Measurements from ENCODE around the gene CASK.
"Not testable (repeated sequence)": the region's sequence is repeated elsewhere in the genome, so short reads cannot be mapped to it uniquely, and the experiment has no call there.

Gene CASK

DNA sequence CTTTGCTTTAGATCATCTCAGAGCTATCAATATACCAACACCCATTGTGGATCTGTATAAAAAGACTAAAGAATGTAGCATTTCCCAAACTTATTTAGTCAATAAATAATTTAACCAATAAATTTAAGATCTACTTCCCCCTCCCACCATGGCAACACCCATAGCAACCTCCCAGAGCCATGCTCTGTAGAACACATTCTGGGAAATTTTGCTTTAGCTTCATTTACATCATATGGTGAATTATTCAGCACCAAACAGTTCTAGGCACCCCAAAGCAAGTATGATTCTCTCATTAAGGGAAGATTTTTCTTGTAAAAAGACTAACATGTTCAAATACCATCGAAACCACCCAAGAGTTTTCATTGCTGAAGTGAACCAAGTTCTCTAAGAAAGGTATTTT, 315.1 kb downstream of the CASK start:
- no peak overlapping the region for H3K4me3 ChIP-seq (ENCODE audit: low read depth, low read length)
- no peak for DNase-seq (ENCODE audit: low read depth)
- no peak for TF ChIP-seq CTCF (IDR thresholded peaks at IDR 0.05; ENCODE audit: control insufficient read depth, extremely low read depth, insufficient read depth)

DNA sequence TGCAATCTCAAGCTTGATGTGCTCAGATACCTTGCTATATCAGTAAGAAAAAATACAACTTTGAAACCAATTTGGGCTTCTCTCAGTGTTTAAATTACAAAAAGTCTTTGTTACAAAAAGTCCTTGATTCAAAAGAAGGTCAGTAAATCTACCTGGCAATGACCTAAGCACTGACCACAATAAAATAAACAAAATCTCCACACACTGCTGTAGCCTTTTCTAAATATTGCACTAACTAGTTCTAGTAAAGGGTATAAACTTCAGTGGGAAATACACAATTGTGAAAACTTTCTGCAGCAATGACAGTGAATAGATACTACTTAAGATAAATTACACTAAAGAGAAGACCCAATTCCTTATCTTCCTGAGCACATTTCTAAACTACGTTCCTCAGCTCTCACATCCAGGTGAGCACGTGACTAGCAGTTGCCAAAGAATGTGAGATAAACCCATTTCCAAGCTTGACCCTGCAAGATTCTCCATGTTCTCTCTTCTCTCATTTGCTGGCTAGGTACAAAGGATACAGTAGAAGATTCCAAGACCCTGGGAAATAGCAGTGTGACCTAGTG, 316.0 kb downstream of the CASK start:
- no peak for TF ChIP-seq CTCF (IDR thresholded peaks at IDR 0.05; ENCODE audit: control insufficient read depth, extremely low read depth, insufficient read depth)
- no peak for DNase-seq (ENCODE audit: low read depth)

DNA sequence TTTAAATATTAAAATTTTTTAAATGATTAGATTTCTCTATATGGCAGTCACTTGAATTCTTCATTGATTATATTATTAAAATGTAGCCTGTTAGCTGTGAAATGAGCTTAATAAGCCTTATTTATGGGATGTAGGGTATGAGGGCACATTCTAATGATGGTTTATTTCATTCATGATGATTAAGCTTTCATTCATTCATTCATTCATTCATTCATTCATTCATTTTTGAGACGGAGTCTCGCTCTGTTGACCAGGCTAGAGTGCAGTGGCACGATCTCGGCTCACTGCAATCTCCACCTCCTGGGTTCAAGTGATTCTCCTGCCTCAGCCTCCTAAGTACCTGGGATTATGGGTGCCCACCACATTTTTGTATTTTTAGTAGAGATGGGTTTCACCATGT, 317.3 kb downstream of the CASK start:
- not testable (repeated sequence) for H3K4me3 ChIP-seq (ENCODE audit: low read depth, low read length); DNase-seq (ENCODE audit: low read depth)

More for the DNA sequence above, 316.0 kb downstream of the CASK start:
- H3K4me3 ChIP-seq (ENCODE audit: low read depth, low read length): no peak overlapping the region

DNA sequence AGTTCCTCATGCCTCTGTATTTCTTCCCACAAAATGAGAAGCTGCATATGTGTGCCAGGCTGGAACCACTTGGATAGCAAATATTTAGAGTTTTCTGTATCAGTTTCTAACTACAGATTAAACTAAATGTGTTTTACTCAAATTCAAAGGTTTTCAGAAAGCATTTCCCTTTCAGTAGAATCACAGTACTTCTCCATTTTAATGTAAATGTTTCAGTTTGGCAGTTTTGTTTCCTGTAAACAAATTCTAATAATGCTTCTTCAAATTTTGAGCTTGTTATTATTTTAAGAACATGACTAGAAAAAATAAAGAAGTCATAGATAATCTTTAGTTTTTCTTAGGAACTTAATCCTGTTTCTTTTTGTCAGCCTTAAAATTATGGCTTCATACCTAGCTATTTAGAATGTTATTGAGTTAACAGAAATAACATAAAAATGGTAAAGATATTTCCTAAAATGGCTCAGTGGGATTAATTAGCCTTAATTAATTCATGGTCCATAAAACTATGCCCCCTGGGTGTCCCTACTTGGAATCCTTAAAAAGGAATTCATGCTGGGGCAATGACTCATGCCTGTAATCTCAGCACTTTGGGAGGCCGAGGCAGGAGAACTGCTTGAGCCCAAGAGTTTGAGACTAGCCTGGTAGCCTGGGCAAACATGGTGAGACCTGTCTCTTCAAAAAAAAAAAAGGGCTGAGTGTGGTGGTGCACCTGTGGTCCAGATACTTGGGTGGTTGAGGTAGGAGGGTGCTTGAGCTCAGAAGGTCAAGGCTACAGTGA, 318.4 kb downstream of the CASK start:
- no peak for TF ChIP-seq CTCF (IDR thresholded peaks at IDR 0.05; ENCODE audit: control insufficient read depth, extremely low read depth, insufficient read depth)
- no peak for DNase-seq (ENCODE audit: low read depth)
- H3K4me3 ChIP-seq (ENCODE audit: low read depth, low read length): no peak overlapping the region

DNA sequence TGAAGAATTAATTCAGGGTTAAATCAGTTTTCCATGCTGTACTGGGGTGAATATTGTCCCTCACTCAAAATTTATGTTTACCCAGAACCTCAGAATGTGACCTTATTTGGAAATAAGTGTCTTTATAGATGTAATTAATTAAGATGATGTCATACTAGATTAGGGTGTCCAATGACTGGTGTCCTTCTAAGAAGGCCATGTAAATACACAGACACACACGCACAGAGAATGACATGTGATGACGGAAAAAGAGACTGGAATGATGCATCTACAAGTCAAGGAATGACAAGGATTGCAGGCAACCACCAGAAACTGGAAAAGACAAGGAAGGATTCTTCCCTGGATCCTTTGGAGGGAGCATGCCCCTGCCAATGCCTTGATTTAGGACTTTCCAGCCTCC, 319.2 kb downstream of the CASK start:
- DNase-seq (ENCODE audit: low read depth): no peak
- no peak for TF ChIP-seq CTCF (IDR thresholded peaks at IDR 0.05; ENCODE audit: control insufficient read depth, extremely low read depth, insufficient read depth)
- no peak overlapping the region for H3K4me3 ChIP-seq (ENCODE audit: low read depth, low read length)

- DNase-seq (ENCODE audit: low read depth): no peak
- TF ChIP-seq CTCF (IDR thresholded peaks at IDR 0.05; ENCODE audit: control insufficient read depth, extremely low read depth, insufficient read depth): no peak
- no peak overlapping the region for H3K4me3 ChIP-seq (ENCODE audit: low read depth, low read length)
These were observed 319.8 kb downstream of the CASK start for GRCh38 chrX:41603596-41603995.

- TF ChIP-seq CTCF (IDR thresholded peaks at IDR 0.05; ENCODE audit: control insufficient read depth, extremely low read depth, insufficient read depth): no peak
- DNase-seq (ENCODE audit: low read depth): no peak
- no peak overlapping the region for H3K4me3 ChIP-seq (ENCODE audit: low read depth, low read length)
These were observed 320.5 kb downstream of the CASK start for GRCh38 chrX:41602816-41603345.
